T-helper 22 cell (primary cell): ENCODE results near the gene CYP27C1.
"Not testable (repeated sequence)": the region's sequence is repeated elsewhere in the genome, so short reads cannot be mapped to it uniquely, and the experiment has no call there.

Experiments
- DNase-seq: peaks from one replicate; pipeline ENCODE4 v3.0.0-alpha.2; 2020; ENCODE audit warnings: low read depth

CYP27C1 gene

GRCh38 chr2:127220768-127221527 is 849 bp upstream of the CYP27C1 start:
- no peak for DNase-seq

- DNase-seq = no peak
Observed at GRCh38 chr2:127219171-127220070, 678 bp downstream of the CYP27C1 start.

GRCh38 chr2:127218812-127219170 is 1.3 kb downstream of the CYP27C1 start:
- no peak for DNase-seq

GRCh38 chr2:127217470-127218325 is 2.4 kb downstream of the CYP27C1 start:
- DNase-seq = no peak

- DNase-seq = no peak
Observed at GRCh38 chr2:127216593-127216992, 3.5 kb downstream of the CYP27C1 start.

DNA sequence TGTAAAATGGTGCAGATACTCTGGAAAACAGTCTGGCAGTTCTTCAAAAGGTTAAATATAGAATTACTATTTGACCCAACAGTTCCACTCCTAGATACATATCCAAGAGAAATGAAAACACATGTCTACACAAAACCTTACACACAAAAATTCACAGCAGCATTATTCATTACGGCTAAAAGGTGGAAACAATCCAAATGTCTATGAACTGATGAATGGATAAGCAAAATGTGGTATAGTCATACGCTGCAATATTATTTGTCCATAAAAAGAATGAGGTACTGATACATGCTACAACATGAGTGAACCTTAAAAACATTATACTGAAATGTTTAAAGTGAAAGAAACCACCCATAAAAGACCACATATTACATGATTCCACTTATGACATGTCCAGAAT is 4.0 kb downstream of the CYP27C1 start:
- no peak for DNase-seq

DNA sequence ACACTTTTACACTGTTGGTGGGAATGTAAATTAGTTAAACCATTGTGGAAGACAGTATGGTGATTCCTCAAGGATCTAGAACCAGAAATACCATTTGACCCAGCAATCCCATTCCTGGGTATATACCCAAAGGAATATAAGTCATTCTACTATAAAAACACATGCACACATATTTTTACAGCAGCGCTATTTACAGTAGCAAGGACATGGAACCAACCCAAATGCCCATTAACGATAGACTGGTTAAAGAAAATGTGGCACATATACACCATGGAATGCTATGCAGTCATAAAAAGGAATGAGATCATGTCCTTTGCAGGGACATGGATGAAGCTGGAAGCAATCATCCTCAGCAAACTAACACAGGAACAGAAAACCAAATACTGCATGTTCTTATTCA is 5.9 kb downstream of the CYP27C1 start:
- not testable (repeated sequence) for DNase-seq

DNA sequence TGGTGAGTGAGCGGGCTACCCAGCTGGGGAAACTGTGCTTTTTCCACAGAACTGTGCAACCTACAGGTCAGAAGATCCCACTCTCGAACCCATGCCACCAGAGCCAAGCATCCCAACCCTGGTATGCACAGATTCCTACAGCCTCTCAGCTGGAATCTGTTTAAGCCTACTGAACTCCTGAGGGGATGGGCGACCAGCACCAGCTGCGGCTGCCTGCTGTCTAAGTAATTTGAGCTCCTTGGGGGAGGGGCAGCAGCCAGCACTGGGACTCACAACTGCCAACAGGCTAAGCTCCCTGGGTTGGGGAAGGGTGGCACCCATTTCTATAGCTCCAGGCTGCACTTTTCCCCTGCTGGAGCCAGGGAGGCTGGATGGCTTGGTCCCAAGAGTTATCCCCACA is 11.8 kb downstream of the CYP27C1 start:
- DNase-seq = no peak

DNA sequence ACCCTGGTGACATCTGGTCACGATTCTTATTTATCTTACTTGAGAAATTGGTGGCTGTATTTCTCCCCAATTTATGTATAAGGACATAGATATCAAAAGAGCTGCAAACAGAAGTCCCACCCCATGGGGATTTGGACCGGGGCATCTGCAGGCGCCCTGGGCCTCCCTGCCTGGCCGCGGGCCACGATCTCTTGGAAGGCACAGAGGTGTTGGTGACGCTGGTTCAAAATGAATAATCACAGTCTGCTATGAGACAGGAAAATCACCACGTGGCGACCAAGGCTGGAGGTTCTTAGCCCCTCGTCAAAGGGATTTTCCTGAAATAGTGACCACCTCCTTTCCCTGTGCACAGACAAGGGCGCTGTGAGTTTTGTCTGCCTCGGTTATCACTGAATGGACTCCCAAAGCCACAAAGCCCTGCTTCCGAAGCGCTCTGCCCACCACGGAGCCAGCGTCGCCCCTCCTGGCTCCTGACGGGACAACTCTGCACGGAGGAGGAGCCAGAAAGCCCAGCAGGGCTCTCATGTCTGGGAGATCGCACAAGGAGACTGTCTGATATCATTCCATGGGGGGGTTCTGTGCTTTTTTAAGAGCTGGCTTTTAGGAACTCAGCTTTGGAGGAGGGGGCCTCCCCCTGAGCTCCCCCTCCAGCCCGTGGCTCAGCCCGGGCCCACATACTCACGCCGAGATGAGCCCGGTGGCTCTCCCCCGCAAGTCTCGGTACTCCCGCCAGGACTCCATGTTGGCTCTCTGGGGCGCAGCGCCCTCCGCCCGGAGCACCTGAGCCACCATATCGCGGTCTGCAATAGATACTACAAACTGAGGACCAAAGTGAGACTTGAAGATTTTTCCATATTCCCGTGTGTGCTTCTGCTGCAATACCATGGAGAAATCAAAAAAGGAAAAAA is 14.6 kb downstream of the CYP27C1 start:
- no peak for DNase-seq

- no peak for DNase-seq
Observed at GRCh38 chr2:127201452-127201851, 18.6 kb downstream of the CYP27C1 start.

GRCh38 chr2:127200962-127201361 is 19.1 kb downstream of the CYP27C1 start:
- no peak for DNase-seq

DNA sequence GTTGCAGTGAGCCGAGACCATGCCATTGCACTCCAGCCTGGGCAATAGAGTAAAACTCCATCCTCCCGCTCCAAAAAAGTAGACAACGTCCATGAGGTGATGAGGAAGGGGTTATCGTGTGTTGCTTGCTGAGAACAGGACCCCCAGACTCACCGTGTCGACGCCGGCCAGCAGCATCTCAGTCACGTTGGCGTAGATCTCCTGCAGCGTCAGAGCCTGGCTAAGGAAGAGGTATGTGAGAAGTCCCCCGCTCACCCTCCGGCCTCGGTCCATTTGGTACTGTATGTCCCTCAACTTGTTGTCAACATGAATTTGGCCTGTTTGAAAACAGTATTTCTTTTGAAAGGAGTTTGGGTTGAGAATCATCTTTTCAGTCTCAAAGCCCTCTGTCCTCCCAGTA is 20.9 kb downstream of the CYP27C1 start:
- DNase-seq = no peak

DNA sequence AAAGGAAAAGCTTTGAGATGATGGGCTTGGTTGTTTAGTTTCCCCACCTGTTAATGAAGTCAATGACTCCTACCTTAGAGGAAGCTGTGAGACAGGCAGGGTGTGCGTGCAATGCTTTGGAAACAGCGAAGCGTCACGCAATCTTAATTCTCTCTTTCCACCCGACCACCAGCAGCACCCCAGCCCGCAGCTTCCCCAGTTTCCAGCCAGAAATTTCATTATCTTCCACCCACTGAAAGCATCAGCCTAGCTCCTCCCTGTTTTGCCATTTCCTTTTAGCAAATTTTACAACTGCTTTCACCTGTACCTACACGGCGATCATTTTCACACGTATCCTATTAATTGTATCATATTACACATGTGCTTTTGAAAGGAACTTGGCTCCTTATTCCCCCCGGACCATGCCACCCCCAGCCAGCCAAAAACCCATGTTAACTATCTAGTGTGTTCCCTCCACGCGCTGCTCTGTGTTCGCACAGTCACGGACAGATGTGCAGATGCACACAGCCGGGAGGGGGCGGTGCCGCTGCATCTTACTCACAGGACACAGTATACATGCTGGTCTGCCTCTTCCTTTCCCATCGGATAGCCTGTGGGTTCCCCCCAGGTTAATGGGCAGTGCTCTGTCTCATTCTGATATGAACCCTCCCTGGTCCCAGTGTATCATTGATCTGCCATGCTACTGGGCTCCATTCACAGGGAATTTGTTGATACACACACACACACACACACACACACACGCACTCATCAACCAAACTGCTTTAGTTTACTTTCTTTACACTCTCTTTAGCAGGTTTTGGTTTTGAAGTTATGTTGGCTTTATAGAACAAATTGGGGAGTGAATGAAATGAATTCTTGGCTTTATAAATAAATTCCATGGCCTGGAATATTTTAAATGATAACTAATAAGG is 22.4 kb downstream of the CYP27C1 start:
- DNase-seq = no peak

- no peak for DNase-seq
Observed at GRCh38 chr2:127196998-127197397, 23.1 kb downstream of the CYP27C1 start.

GRCh38 chr2:127196549-127196948 is 23.6 kb downstream of the CYP27C1 start:
- DNase-seq = no peak

- no peak for DNase-seq
Observed at GRCh38 chr2:127195140-127196074, 24.7 kb downstream of the CYP27C1 start.

GRCh38 chr2:127194447-127194846 is 25.7 kb downstream of the CYP27C1 start:
- no peak for DNase-seq

- DNase-seq = no peak
Observed at GRCh38 chr2:127193967-127194280, 26.2 kb downstream of the CYP27C1 start.
